CD4-positive, alpha-beta T cell treated with Interleukin-6 for 4 hours (primary cell): Measurements from ENCODE around the gene AJM1.
"Not testable (repeated sequence)": the region's sequence is repeated elsewhere in the genome, so short reads cannot be mapped to it uniquely, and the experiment has no call there.

Experiments used
- DNase-seq: peaks from one replicate; pipeline ENCODE4 v3.0.0-alpha.2; 2020; ENCODE audit warnings: mixed read lengths

Gene AJM1

DNA sequence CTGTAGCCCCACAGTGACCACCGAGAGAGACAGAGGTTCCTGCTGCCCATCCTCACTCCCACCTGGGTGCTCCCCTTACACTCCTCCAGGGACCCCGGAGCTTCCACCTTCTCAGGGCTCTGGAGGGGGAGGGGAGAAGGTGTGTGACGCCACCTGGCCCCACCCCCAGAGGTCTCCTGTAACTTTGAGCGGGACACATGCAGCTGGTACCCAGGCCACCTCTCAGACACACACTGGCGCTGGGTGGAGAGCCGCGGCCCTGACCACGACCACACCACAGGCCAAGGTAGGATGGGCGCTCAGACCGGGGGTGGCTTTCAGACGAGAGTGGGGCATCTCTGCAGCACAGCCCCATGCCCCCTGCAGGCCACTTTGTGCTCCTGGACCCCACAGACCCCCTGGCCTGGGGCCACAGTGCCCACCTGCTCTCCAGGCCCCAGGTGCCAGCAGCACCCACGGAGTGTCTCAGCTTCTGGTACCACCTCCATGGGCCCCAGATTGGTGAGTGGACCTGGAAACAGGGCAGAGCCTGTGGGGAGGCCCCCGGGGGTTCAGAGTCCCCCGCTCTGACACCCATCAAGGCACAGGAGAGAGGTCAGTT is 14.4 kb downstream of the AJM1 start:
- DNase-seq, result no peak

DNA sequence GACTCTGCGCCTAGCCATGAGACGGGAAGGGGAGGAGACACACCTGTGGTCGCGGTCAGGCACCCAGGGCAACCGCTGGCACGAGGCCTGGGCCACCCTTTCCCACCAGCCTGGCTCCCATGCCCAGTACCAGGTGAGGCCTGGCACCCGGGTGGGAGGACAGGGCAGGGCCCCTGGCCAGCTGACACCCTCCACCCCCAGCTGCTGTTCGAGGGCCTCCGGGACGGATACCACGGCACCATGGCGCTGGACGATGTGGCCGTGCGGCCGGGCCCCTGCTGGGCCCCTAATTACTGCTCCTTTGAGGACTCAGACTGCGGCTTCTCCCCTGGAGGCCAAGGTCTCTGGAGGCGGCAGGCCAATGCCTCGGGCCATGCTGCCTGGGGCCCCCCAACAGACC is 14.9 kb downstream of the AJM1 start:
- DNase-seq, result no peak

DNA sequence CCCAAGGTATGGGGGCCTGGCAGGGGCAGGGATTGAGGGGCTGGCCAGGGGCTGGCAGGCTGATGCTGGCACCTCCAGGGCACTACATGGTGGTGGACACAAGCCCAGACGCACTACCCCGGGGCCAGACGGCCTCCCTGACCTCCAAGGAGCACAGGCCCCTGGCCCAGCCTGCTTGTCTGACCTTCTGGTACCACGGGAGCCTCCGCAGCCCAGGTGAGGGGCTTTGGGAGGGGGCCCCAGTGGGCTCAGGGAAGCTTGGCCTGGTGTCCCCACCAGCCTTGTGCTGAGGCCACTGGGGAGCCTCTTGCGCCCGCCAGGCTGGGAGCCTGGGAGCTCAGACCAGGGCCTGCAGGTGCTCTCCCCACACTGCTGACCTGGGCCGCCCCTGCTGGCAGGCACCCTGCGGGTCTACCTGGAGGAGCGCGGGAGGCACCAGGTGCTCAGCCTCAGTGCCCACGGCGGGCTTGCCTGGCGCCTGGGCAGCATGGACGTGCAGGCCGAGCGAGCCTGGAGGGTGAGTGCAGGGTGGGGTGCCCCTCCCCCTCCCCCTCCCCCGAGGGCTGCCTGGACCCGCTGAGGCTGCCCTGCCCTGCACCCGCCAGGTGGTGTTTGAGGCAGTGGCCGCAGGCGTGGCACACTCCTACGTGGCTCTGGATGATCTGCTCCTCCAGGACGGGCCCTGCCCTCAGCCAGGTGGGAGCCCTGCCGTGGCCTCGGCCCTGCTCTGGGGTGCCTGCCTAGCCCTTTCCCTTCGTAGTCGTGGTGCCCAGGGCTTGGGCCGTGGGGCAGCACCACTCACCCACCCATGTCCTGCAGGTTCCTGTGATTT is 15.5 kb downstream of the AJM1 start:
- no peak for DNase-seq

DNA sequence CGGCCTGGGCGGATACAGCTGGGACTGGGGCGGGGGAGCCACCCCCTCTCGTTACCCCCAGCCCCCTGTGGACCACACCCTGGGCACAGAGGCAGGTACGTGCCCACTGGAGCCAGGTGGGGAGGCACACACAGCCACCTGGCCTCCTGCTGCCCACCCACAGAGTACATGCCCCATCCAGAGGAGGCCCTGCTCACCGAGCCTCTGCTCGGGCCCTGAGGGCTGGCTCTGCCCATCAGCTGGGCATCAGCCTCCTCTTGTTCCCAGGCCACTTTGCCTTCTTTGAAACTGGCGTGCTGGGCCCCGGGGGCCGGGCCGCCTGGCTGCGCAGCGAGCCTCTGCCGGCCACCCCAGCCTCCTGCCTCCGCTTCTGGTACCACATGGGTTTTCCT is 16.2 kb downstream of the AJM1 start:
- no peak for DNase-seq

DNA sequence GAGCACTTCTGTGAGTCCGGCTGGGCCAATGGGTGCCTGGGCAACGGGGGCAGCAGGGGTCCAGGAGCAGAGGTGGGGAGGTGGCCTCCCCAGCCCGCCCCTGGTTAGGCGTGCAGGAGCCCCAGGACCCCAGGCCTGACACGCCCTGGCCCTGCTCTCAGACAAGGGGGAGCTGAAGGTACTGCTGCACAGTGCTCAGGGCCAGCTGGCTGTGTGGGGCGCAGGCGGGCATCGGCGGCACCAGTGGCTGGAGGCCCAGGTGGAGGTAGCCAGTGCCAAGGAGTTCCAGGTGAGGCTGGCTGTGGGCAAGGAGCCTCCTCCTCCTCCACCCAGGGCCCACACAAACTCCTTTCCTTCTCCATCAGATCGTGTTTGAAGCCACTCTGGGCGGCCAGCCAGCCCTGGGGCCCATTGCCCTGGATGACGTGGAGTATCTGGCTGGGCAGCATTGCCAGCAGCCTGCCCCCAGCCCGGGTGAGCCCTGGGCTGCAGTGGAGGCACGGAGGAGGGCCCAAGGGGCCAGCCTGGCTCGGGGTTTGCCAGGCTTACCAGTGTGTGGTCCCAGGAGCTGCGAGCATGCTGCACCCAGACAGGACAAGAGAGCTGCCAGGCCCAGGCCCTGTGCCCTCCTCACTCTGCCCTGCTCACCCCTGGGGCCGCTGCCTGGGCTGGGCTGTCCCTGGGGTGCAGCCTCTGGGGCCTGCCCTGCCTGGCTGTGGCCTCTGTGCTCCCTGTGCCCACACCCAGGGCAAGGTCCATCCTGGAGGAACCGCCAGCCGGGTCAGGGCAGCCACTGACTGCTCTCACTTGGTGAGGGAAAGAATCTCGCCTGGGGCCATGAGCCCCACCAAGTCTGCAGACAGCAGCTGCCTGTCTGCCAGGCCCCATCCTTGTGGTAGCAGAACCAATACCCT is 16.8 kb downstream of the AJM1 start:
- no peak for DNase-seq

DNA sequence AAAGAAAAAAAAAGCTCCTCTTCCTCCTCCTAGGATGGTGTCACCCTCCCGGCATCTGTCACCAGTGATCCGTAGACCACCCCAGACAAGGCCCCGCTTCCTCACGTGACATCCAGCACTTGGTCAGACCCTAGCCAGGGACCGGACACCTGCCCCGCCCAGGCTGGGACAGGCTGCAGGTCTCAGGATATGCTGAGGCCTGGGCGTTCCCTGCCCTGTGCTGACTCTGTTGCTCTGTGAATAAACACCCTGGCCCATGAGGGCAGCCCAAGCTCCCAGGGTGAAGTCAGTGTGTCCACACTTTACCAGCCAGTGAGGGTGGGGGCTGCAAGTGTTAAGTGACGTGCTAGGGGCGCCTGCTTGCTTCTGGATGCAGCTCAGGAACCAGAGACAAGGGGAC is 18.3 kb downstream of the AJM1 start:
- DNase-seq, result no peak

DNA sequence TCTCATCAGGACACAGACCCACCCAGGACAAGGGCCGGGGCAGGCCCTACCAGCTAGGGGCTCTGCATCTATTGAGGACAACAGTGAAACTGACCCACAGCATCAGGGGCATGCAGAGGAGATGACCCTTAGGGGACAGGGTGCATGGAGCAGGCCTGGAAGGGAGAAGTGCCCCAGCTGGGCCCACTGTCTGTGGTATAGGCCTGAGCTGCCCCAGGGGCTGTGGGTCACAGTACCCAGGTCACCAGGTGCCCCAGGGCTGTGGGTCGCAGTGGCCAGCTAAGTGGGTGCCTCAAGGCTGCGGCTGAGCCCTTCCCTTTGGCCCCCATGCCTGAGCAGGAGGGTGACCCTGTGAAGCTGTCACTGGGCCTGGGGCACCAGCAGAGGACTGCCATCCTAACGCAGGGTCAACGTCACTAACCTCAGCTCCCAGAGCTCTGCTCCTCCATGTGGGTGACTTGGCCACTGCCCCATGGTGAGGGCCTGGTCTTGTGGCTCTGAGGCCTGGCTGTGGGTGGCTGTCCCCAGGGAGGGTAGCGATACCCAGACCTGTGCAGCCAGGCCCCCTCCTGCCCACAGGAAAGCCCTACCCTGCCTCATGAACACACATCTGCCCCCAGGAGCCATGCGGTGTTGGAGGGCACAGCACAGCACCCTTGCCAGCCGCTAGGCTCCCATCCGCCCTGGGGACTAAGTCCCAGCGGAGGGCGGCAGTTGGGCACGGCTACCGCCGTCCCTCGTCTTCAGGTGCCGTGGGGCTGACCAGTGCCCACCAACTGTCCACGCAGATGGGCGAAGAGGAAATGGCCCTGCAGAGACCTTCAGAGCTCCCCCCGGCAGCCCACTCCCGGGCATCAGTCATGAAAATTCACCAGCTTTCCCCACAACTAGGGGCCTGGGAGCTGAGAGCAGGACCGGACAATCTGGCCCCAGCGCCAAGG is 18.9 kb downstream of the AJM1 start:
- DNase-seq, result no peak

DNA sequence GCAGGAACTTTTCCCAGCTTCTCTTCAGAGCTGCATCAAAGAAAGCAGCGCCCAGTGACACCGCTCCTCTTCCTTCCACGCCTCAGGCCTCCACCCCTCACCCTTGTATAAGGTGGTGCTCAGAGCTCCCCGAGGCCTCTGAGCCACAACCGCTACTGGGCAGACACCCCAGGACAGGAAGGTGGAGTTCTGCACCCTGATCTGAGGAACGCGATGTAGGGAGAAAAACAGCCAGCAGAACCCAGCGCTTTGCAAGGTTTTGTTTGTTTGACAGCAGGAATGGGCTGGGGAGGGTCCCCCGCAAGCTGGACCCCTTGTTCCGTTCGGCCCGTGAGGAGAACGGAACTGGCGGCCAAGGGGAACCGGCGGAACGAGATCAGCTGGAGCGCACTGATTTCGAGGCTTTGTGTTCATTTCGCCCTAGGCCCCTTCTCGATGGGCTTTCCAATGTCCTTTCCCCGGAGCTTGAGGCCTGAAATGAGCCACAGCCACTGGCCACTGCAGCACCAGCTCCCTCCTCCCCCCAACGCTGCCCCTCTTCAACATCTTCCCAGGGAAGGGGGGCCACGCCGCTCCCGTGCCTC is 19.7 kb downstream of the AJM1 start:
- DNase-seq, result no peak

DNA sequence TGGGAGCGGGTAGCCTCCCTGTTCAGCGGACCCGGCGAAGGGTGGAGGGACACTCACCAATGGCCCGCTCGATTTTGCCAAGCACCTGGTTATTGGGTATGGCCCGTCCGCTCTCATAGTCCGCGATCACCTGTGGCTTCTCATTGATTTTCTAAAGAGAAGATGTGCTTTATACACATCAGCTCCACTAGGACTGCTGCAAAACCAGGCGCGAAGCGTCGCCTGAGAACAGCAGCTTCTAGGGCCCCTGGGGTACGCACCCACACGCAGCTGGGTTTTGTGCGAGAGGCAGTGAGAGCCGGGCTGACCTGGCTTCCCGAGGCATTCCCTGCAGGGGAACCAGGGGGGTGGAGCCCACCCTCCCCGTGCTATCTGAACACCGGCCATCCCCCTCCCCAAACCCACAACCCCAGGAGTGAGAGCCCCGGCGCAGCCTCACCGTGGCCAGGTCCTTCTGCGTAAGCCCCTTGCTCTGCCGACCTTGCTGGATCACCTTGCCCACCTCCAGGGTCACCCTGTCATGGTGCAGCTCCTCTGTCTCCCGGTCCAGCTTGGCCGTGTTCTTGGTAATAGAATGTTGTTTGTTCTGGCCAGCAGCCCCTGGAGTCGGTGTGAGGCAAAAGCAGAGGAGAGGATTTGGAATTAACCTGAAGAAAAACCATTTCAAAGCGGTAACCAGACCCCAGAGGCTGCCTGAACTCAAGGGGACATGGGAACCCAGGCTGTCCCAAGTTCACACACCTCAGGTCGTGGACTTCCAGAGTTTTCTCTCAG is 20.8 kb downstream of the AJM1 start:
- DNase-seq, result no peak

DNA sequence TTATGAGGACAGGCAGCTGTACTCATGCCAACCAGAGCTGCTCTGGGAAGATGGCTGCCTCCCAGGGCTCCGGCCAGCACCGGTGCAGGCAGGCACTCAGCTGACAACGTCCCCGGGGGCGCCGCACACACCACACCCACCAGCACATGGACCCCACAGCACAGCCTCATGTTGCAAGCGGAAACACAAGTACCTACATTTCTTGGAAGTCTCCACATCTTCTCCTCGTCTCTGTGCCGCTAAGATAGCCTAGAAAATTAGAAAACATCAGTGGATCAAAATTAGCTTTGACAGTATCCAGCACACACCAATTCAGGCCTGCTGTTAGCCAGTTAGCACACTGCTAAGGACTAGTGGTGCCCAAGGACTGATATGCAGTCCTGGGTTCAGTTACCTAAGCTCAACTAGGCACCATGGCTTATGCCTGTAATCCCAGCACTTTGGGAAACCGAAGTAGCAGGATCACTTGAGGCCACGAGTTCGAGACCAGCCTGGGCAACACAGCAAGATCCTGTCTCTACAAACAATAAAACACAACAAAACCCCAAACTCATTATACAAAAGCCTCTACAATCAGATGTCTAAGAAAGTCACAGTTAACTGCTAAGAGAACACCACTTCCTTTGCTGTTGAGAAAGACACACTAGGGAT is 21.5 kb downstream of the AJM1 start:
- DNase-seq, result no peak

DNA sequence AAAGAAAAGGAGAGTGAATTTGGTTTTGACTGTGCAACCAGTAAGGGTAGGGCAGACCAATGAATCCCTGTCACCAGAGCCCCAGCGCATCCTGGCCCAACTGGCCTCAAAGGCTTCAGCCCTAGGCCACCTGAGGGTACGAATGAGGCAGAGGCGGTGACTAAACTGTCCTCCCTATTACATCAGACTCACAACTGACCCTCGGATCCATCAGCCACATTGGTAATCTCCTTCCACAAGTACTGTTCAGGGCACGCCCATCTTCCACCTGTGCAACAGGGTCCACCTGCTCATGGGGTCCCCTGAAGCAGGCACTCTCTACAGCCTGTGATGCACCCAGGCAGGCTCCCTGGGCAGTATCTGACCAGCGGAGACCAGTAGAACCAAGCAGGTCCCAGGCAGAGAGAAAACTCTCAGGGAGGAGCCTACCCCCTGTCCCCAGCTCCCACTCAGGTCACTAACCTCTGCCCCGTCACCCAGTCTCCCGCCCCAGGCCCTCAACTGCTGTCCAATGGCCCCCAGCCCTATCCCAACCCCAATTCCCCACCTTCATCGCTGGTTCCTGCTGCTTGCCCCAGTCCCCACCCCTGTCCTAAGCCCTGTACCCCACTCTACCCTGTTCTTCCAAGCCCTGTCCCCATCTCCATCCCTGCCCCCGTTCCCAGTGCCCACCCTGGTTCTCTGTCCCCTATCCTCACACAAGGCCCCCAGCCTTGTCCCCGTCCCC is 22.9 kb downstream of the AJM1 start:
- no peak for DNase-seq

DNA sequence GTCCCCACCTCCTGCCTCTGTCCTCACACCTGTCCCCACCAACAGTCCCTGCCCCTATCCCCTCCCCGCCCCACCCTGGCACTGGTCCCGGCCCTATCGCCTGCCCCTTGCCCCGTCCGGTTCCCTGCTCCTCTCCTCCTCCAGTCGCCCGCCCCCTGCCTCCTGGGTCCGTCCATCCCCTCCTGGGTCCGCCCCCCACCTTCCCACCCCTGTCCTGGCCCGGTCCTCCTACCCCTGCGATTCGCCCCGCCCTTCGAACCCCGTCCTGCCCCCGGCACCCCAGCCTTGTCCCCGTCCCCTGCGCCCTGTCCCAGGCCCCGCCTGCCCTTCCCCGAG is 23.5 kb downstream of the AJM1 start:
- DNase-seq, result no peak

DNA sequence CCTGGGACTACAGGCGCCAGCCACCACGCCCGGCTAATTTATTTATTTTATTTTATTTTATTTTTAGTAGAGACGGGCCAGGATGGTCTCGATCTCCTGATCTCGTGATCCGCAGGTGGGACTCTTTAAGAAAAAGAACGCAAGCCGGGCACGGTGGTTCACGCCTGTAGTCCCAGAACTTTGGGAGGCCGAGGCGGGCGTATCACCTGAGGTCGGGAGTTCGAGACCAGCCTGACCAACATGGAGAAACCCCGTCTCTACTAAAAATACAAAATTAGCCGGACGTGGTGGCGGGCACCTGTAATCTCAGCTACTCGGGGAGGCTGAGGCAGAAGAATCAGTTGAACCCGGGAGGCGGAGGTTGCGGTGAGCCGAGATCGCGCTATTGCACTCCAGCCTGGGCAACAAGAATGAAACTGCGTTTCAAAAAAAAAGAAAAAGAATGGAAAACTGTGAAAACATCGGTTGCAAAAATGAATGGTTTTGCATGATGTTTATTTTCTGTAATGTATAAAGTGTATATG is 24.7 kb downstream of the AJM1 start:
- not testable (repeated sequence) for DNase-seq

DNA sequence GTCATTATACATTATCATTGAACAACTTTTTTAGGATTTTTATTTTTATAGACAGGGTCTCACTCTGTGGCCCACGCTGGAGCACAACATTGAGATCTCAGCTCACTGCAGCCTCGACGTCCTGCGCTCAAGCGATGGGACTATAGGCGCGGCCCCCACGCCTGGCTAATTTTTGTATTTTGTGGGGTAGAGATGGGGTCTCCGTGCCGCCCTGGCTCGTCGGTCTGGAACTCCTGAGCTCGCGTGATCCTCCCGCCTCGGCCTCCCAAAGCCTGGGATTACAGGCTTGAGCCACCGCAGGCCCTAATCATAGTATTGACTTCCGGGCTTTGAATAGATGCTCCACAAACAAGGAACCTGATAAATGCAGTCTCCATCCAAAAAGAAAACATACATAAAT is 25.2 kb downstream of the AJM1 start:
- DNase-seq, result no peak

DNA sequence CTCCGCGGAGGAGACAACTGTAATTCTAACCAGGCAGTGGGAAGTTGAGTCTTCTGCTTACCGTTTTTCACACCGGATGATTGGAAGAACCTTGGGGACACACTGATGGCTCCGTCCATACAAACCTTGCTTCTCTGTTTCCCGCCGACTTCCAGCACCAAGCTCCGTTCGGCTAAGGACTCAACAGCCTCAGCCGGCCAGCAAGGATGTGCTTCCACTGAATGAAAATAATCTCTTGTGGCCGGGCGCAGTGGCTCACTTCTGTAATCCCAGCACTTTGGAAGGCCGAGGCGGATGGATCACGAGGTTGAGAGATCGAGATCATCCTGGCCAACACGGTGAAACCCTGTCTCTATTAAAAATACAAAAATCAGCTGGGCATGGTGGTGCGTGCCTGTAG is 25.6 kb downstream of the AJM1 start:
- no peak for DNase-seq

DNA sequence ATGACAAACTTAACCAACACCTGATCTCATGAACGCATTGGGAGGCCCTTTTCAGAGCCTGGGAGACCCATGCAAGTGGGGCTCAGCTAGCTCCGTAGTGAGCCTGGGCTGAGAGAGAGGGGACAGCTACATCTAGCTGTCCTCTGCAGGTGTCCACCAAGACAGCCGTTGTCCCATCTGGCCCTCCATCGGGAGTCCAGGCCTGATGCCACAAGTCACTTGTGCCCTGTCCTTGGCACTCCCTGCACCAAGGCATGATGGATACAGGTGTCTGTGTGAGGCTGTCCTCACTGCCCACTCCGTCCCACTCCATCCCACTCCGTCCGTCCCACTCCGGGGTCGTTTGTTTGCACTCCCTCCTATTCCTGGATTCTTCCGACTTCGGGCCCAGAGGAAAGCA is 26.4 kb downstream of the AJM1 start:
- DNase-seq, result no peak

DNA sequence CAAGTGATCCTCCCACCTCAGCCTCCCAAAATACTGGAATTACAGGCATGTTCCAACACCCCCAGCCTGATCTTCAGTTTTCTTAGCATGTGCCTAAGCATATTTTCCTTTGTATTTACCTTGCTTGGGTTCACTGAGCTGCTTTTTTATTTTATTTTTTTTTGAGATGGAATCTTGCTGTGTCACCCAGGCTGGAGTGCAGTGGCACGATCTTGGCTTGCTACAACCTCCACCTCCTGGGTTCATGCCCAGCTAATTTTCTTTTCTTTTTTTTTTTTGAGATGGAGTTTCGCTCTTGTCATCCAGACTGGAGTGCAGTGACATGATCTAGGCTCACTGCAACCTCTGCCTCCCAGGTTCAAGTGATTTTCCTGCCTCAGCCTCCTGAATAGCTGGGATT is 27.3 kb downstream of the AJM1 start:
- DNase-seq, result not testable (repeated sequence)

DNA sequence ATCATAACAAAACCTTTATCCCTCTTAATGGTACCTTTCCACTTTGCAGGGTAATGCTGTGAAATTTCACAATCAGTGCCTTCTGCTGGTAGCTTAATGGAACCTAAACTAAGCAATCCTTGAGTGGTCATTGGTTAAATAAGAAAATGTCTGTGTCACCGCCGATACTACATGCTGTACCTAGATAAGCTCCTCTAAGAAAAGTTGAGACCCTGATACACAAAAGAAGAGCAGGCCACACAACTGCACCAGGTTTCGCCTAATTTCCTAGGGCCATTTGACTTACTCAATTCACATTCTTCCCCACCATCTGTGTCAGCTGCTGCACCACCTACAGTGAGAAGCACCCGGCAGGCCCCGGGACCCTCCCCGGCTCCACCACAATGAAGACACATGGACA is 32.9 kb downstream of the AJM1 start:
- no peak for DNase-seq

DNA sequence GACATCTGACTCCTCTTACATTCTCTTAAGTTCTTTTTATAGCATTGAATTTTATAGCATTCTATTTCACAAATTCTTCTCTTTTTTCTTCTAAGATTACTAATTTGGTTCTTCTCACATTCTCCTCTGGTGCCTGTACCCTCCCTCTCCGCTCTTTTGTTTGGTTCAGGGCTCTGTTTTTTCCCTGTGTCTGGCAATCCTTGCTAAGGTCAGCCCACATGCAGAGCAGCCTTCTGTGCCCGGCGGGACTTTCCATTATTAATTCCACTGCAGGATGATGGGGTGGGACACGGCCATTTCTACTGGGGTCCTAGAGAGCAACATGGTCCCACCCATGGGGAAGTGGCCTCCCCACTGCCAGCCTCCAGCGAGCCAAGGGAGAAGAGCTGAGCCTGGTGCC is 34.2 kb downstream of the AJM1 start:
- DNase-seq, result no peak

DNA sequence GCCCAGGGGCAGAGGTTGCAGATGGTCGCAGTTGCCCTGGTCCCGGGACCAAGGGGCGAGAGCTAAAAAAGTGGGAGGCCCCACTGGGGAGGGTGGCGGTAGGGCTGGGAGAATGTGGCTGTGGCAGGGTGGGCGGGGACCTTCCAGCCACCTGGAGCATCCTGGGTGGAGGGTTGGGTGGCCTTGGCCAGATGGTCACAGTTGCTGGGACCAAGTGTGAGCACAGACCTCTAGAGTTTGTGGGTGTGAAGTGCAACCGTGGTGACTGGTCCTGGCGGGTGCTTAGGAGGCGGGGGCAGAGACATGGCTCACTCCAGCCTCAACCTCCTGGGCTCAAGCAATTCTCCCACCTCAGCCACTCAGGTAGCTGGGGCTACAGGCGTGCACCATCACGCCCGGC is 38.4 kb downstream of the AJM1 start:
- no peak for DNase-seq
